ENCODE measurements around the gene FAAP100.
A peak's percentile ranks its signal among the peaks of the same experiment; 100 is the strongest.

Gene FAAP100

GRCh38 chr17:81553018-81553615 lies 964 bp upstream of the FAAP100 start:
- DNase-seq = peak; percentile 87

- peak; percentile 13 for DNase-seq
Measured at GRCh38 chr17:81551458-81552243, 502 bp downstream of the FAAP100 start.

- no peak for DNase-seq
Measured at GRCh38 chr17:81550830-81551457, 1.2 kb downstream of the FAAP100 start.

- no peak for DNase-seq
Measured at GRCh38 chr17:81550285-81550684, 1.9 kb downstream of the FAAP100 start.

GRCh38 chr17:81549826-81550225 lies 2.3 kb downstream of the FAAP100 start:
- no peak for DNase-seq

GRCh38 chr17:81549031-81549557 lies 3.1 kb downstream of the FAAP100 start:
- DNase-seq = no peak

- DNase-seq = no peak
Measured at GRCh38 chr17:81547614-81547982, 4.6 kb downstream of the FAAP100 start.

- DNase-seq = no peak
Measured at GRCh38 chr17:81546906-81547613, 5.1 kb downstream of the FAAP100 start.

- no peak for DNase-seq
Measured at GRCh38 chr17:81545160-81545949, 6.8 kb downstream of the FAAP100 start.

- no peak for DNase-seq
Measured at GRCh38 chr17:81544281-81544974, 7.7 kb downstream of the FAAP100 start.

- no peak for DNase-seq
Measured at GRCh38 chr17:81543756-81544155, 8.4 kb downstream of the FAAP100 start.

- DNase-seq = no peak
Measured at GRCh38 chr17:81543339-81543675, 8.8 kb downstream of the FAAP100 start.

- no peak for DNase-seq
Measured at GRCh38 chr17:81542431-81543338, 9.5 kb downstream of the FAAP100 start.

GRCh38 chr17:81541123-81541522 lies 11.0 kb downstream of the FAAP100 start:
- DNase-seq = no peak

GRCh38 chr17:81540676-81541027 lies 11.5 kb downstream of the FAAP100 start:
- no peak for DNase-seq

GRCh38 chr17:81539961-81540675 lies 12.0 kb downstream of the FAAP100 start:
- DNase-seq = no peak

GRCh38 chr17:81539571-81539900 lies 12.6 kb downstream of the FAAP100 start:
- no peak for DNase-seq

GRCh38 chr17:81538651-81539570 lies 13.2 kb downstream of the FAAP100 start:
- no peak for DNase-seq
